Measurements from ENCODE around the gene PWWP2B.

Gene PWWP2B

DNA sequence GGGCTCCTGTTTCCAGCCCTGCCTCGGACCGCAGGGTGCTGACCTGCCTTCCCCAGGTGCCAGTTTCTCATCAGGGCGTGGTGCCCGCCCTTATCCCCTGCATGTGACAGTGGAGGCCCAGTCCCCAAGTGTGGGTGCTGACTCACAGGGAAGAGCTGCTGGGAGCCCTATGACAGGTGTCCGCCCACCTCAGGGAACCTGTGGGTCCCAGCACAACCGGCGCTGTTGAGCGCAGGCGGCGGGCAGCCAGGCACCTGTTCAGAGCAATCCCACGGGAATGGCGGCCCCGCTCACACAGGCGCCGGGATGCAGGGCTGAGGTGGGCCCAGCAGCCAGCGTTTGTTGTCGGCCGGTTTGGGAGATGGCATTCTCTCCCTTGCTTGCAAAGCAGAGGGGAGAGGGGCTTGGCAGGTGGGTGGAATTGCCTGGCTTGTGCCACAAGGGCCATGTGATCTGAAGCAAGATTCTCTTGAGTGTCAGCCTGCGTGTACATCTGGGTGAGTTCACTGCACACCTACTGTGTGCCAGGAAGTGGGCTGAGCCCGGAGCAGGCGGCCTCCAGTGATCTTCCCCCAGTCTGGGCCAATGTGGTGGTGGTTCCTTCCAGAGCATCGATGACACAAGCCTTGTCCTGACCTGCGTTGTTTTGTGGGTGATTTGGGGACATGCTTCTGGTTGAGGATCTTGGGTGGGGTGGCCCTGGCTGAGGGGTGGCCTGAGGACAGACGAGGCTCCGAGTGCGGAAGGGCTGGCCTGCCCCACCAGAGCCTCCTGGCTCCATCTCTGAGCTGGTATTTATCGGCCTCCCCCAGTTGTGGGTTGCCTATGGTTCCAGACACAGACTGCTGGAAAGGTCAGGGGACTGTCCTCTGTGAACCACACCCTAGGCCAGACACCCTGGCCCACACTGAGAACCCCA is 2.4 kb downstream of the PWWP2B start:
- DNase-seq: no peak
- no peak overlapping the region for H4K5ac ChIP-seq (ENCODE audit: low read length)
- H3K79me1 ChIP-seq (ENCODE audit: low read length): peaks cover 5% of the 10 kb centered on the region

GRCh38 chr10:132400041-132400546 is 3.1 kb downstream of the PWWP2B start:
- no peak overlapping the region for H3K4me2 ChIP-seq (ENCODE audit: low read length)
- H2BK15ac ChIP-seq (replicated peaks; ENCODE audit: low read depth): no peak overlapping the region
- no peak overlapping the region for H3K18ac ChIP-seq (ENCODE audit: low read length)
- no peaks in the 10 kb centered on the region for H3K36me3 ChIP-seq (ENCODE audit: control insufficient read depth, insufficient read depth, low read length)
- H2BK5ac ChIP-seq (ENCODE audit: low read length): no peak overlapping the region
- no peak for DNase-seq
- WGBS (ENCODE audit: extremely low coverage, insufficient coverage, low lambda C conversion rate): no CpG with 5 or more reads among the region's 9 CpGs
- no peak overlapping the region for H4K8ac ChIP-seq (ENCODE audit: low read depth, low read length)
- H3K56ac ChIP-seq (ENCODE audit: low read length): no peak overlapping the region
- no peaks in the 10 kb centered on the region for H3K79me2 ChIP-seq (ENCODE audit: control insufficient read depth, insufficient read depth, low read length)
- H4K5ac ChIP-seq (ENCODE audit: low read length): no peak overlapping the region
- no peak overlapping the region for H2AK5ac ChIP-seq (ENCODE audit: low read length)
- H3K4ac ChIP-seq (ENCODE audit: low read depth, low read length): no peak overlapping the region
- H3K4me3 ChIP-seq (ENCODE audit: low read length): no peak overlapping the region
- H3K27me3 ChIP-seq (ENCODE audit: insufficient read depth, low read length, poor library complexity): no peaks in the 10 kb centered on the region
- H3K4me1 ChIP-seq (ENCODE audit: control insufficient read depth, low read depth, low read length): peaks cover 3% of the 10 kb centered on the region
- H3K9ac ChIP-seq (ENCODE audit: low read length): no peak overlapping the region
- H3K79me1 ChIP-seq (ENCODE audit: low read length): peaks cover 5% of the 10 kb centered on the region
- H3K23ac ChIP-seq (ENCODE audit: low read length): no peak overlapping the region
- no peak overlapping the region for H3K27ac ChIP-seq (ENCODE audit: low read depth, low read length)
- H2BK120ac ChIP-seq (ENCODE audit: low read depth, low read length): no peak overlapping the region

More for the DNA sequence above, 2.4 kb downstream of the PWWP2B start:
- Histone ChIP-seq H3K4me3 (ENCODE audit: low read length) (no peak overlapping the region), H3K23ac (ENCODE audit: low read length) (no peak overlapping the region), H3K4me2 (ENCODE audit: low read length) (no peak overlapping the region), H4K8ac (ENCODE audit: low read depth, low read length) (no peak overlapping the region), H3K27me3 (ENCODE audit: insufficient read depth, low read length, poor library complexity) (no peaks in the 10 kb centered on the region), H3K9ac (ENCODE audit: low read length) (no peak overlapping the region), H2BK15ac (replicated peaks; ENCODE audit: low read depth) (no peak overlapping the region), H3K18ac (ENCODE audit: low read length) (no peak overlapping the region), H2AK5ac (ENCODE audit: low read length) (no peak overlapping the region), H3K56ac (ENCODE audit: low read length) (no peak overlapping the region), H2BK120ac (ENCODE audit: low read depth, low read length) (no peak overlapping the region), H3K4ac (ENCODE audit: low read depth, low read length) (no peak overlapping the region), H3K4me1 (ENCODE audit: control insufficient read depth, low read depth, low read length) (peaks cover 3% of the 10 kb centered on the region), H3K36me3 (ENCODE audit: control insufficient read depth, insufficient read depth, low read length) (no peaks in the 10 kb centered on the region), H3K27ac (ENCODE audit: low read depth, low read length) (no peak overlapping the region), H3K79me2 (ENCODE audit: control insufficient read depth, insufficient read depth, low read length) (no peaks in the 10 kb centered on the region), H2BK5ac (ENCODE audit: low read length) (no peak overlapping the region)
- WGBS (ENCODE audit: extremely low coverage, insufficient coverage, low lambda C conversion rate): no CpG with 5 or more reads among the region's 27 CpGs

GRCh38 chr10:132400547-132401151 is 3.6 kb downstream of the PWWP2B start:
- Histone ChIP-seq H3K27ac (ENCODE audit: low read depth, low read length) (no peak overlapping the region), H4K8ac (ENCODE audit: low read depth, low read length) (no peak overlapping the region)

GRCh38 chr10:132401401-132402118 is 4.6 kb downstream of the PWWP2B start:
- Histone ChIP-seq H3K79me2 (ENCODE audit: control insufficient read depth, insufficient read depth, low read length) (no peaks in the 10 kb centered on the region), H2BK5ac (ENCODE audit: low read length) (no peak overlapping the region), H3K9ac (ENCODE audit: low read length) (no peak overlapping the region), H3K79me1 (ENCODE audit: low read length) (peaks cover 5% of the 10 kb centered on the region), H2BK15ac (replicated peaks; ENCODE audit: low read depth) (no peak overlapping the region), H3K36me3 (ENCODE audit: control insufficient read depth, insufficient read depth, low read length) (no peaks in the 10 kb centered on the region), H3K27ac (ENCODE audit: low read depth, low read length) (no peak overlapping the region), H3K4me1 (ENCODE audit: control insufficient read depth, low read depth, low read length) (peaks cover 3% of the 10 kb centered on the region), H3K4ac (ENCODE audit: low read depth, low read length) (no peak overlapping the region), H4K8ac (ENCODE audit: low read depth, low read length) (no peak overlapping the region), H3K4me3 (ENCODE audit: low read length) (no peak overlapping the region), H3K56ac (ENCODE audit: low read length) (no peak overlapping the region), H3K23ac (ENCODE audit: low read length) (no peak overlapping the region), H2BK120ac (ENCODE audit: low read depth, low read length) (no peak overlapping the region), H3K4me2 (ENCODE audit: low read length) (no peak overlapping the region), H2AK5ac (ENCODE audit: low read length) (no peak overlapping the region), H4K5ac (ENCODE audit: low read length) (no peak overlapping the region), H3K18ac (ENCODE audit: low read length) (no peak overlapping the region), H3K27me3 (ENCODE audit: insufficient read depth, low read length, poor library complexity) (no peaks in the 10 kb centered on the region)
- no peak for DNase-seq
- no CpG with 5 or more reads among the region's 20 CpGs for WGBS (ENCODE audit: extremely low coverage, insufficient coverage, low lambda C conversion rate)

More at GRCh38 chr10:132400547-132401151, 3.6 kb downstream of the PWWP2B start:
- Histone ChIP-seq H3K79me1 (ENCODE audit: low read length) (peaks cover 5% of the 10 kb centered on the region), H3K4me3 (ENCODE audit: low read length) (no peak overlapping the region), H3K36me3 (ENCODE audit: control insufficient read depth, insufficient read depth, low read length) (no peaks in the 10 kb centered on the region), H2AK5ac (ENCODE audit: low read length) (no peak overlapping the region), H4K5ac (ENCODE audit: low read length) (no peak overlapping the region), H3K4ac (ENCODE audit: low read depth, low read length) (no peak overlapping the region), H2BK5ac (ENCODE audit: low read length) (no peak overlapping the region), H3K9ac (ENCODE audit: low read length) (peak overlapping the region; percentile 33), H2BK15ac (replicated peaks; ENCODE audit: low read depth) (no peak overlapping the region), H3K23ac (ENCODE audit: low read length) (no peak overlapping the region), H3K79me2 (ENCODE audit: control insufficient read depth, insufficient read depth, low read length) (no peaks in the 10 kb centered on the region), H2BK120ac (ENCODE audit: low read depth, low read length) (no peak overlapping the region), H3K56ac (ENCODE audit: low read length) (peak overlapping the region; percentile 17), H3K18ac (ENCODE audit: low read length) (no peak overlapping the region), H3K4me1 (ENCODE audit: control insufficient read depth, low read depth, low read length) (peaks cover 3% of the 10 kb centered on the region), H3K4me2 (ENCODE audit: low read length) (no peak overlapping the region), H3K27me3 (ENCODE audit: insufficient read depth, low read length, poor library complexity) (no peaks in the 10 kb centered on the region)
- DNase-seq: no peak
- no CpG with 5 or more reads among the region's 17 CpGs for WGBS (ENCODE audit: extremely low coverage, insufficient coverage, low lambda C conversion rate)

- no CpG with 5 or more reads among the region's 24 CpGs for WGBS (ENCODE audit: extremely low coverage, insufficient coverage, low lambda C conversion rate)
- Histone ChIP-seq H3K79me2 (ENCODE audit: control insufficient read depth, insufficient read depth, low read length) (no peaks in the 10 kb centered on the region), H2BK15ac (replicated peaks; ENCODE audit: low read depth) (no peak overlapping the region), H3K9ac (ENCODE audit: low read length) (no peak overlapping the region), H3K4me3 (ENCODE audit: low read length) (no peak overlapping the region), H3K23ac (ENCODE audit: low read length) (no peak overlapping the region), H3K36me3 (ENCODE audit: control insufficient read depth, insufficient read depth, low read length) (no peaks in the 10 kb centered on the region), H2BK120ac (ENCODE audit: low read depth, low read length) (no peak overlapping the region), H3K4ac (ENCODE audit: low read depth, low read length) (no peak overlapping the region), H3K27me3 (ENCODE audit: insufficient read depth, low read length, poor library complexity) (no peaks in the 10 kb centered on the region), H4K5ac (ENCODE audit: low read length) (no peak overlapping the region), H4K8ac (ENCODE audit: low read depth, low read length) (no peak overlapping the region), H3K27ac (ENCODE audit: low read depth, low read length) (no peak overlapping the region), H3K4me1 (ENCODE audit: control insufficient read depth, low read depth, low read length) (peaks cover 7% of the 10 kb centered on the region), H3K79me1 (ENCODE audit: low read length) (peaks cover 5% of the 10 kb centered on the region), H3K18ac (ENCODE audit: low read length) (no peak overlapping the region), H3K56ac (ENCODE audit: low read length) (no peak overlapping the region), H2AK5ac (ENCODE audit: low read length) (no peak overlapping the region), H2BK5ac (ENCODE audit: low read length) (no peak overlapping the region), H3K4me2 (ENCODE audit: low read length) (no peak overlapping the region)
- DNase-seq: no peak
Observed at GRCh38 chr10:132402781-132403241, 5.8 kb downstream of the PWWP2B start.
